Measurements from ENCODE around the gene BLOC1S5. TPM values are rescaled to one million over a fixed set of nuclear protein-coding genes. Genes with fewer than 3 reads are reported as not detected.

The BLOC1S5 gene
- total RNA-seq, 1 donor from 2014 or later: 24.4 TPM

DNA sequence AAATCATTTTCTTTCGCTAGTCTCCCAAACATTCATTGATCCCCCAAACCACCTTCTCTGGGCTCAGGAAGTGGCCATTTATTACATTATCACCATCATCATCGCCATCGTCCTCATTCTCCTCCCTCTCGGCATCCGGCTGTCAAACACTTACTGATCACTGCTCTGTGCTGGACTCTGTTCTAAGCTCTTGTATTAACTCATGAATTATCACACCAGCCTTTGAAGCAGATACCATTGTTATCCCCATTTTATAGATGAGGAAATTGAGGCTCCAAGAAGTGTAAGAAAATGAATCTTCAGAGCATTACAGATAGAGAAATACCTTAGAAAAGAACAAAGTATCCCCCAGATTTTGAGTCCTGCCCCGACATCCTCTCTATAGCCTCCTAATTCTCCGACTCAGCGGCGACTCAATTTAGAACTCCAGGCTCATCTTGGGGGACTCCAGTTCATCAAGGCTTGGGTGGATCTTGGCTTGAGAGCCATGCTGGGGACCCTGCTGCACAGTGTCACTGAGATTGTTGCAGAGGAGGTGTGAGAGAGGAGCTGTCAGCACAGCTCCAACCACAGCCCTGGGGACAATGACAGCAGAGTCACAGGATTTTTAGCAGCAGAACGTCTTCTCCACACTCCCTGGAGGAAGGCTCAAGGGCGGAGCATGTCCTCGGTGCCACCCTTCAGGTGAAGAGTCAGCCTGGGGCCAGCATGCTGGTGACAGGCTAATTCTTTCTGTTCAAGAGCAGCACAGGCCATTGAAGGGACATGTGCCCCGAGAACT lies 44.8 kb upstream of the BLOC1S5 start:
- DNase-seq (ENCODE audit: low spot score, unreplicated experiment): no peak
- Mint-ChIP-seq H3K27ac (no peak overlapping the region), H3K36me3 (ENCODE audit: insufficient read depth) (no peaks in the 10 kb centered on the region), H3K4me3 (ENCODE audit: low read depth) (no peak overlapping the region), H3K4me1 (ENCODE audit: low read depth) (peaks cover 16% of the 10 kb centered on the region), H3K27me3 (peaks cover 3% of the 10 kb centered on the region), H3K9me3 (ENCODE audit: low read depth) (peaks cover 3% of the 10 kb centered on the region)
- no peak for TF ChIP-seq CTCF (IDR thresholded peaks at IDR 0.05; ENCODE audit: unreplicated experiment)

- Mint-ChIP-seq H3K36me3 (ENCODE audit: insufficient read depth) (no peaks in the 10 kb centered on the region), H3K4me1 (ENCODE audit: low read depth) (peaks cover 16% of the 10 kb centered on the region), H3K27me3 (peaks cover 3% of the 10 kb centered on the region), H3K27ac (no peak overlapping the region), H3K9me3 (ENCODE audit: low read depth) (peaks cover 3% of the 10 kb centered on the region), H3K4me3 (ENCODE audit: low read depth) (no peak overlapping the region)
- no peak for TF ChIP-seq CTCF (IDR thresholded peaks at IDR 0.05; ENCODE audit: unreplicated experiment)
- DNase-seq (ENCODE audit: low spot score, unreplicated experiment): no peak
Measured at GRCh38 chr6:8108031-8108660, 44.0 kb upstream of the BLOC1S5 start.

DNA sequence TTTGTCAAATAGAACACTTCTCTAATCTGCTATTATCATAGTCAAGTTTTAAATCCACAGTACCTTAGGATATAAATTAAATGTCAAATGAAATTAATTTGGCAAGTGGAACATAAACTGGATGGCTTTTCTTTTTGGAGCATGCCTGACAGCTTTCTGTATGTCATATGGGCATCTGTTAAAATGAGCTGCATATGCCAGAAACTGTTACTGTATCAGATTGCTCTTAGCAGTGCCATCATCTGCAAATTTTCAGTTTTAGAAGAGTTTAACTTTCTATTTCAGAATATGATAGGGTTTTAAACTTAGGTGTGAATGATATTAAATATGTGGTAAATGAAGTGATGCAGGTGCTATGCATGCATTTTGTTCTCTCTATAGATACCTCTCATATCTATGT lies 41.6 kb upstream of the BLOC1S5 start:
- Mint-ChIP-seq H3K4me1 (ENCODE audit: low read depth) (peaks cover 18% of the 10 kb centered on the region), H3K4me3 (ENCODE audit: low read depth) (no peak overlapping the region), H3K36me3 (ENCODE audit: insufficient read depth) (no peaks in the 10 kb centered on the region), H3K9me3 (ENCODE audit: low read depth) (peaks cover 6% of the 10 kb centered on the region), H3K27ac (no peak overlapping the region), H3K27me3 (peaks cover 3% of the 10 kb centered on the region)
- no peak for TF ChIP-seq CTCF (IDR thresholded peaks at IDR 0.05; ENCODE audit: unreplicated experiment)
- no peak for DNase-seq (ENCODE audit: low spot score, unreplicated experiment)

DNA sequence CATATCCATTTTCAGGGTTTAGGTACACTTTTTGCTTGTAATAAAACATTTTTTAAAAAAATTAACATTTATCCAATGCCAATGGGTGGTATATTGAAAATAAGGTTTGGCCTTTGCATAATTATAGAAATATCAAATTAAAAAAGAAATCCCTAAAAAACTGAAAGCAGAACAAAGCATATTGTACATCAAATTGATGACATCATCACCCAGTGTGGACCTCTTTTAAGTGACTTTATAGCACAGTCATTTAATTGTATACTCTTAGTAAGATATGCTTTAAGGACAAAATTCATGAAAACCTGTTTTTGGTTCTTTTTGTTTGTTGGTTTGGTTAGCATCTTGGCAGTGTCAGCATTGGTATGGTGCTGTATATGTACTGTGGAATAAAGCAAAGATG lies 39.5 kb upstream of the BLOC1S5 start:
- TF ChIP-seq CTCF (IDR thresholded peaks at IDR 0.05; ENCODE audit: unreplicated experiment): no peak
- Mint-ChIP-seq H3K9me3 (ENCODE audit: low read depth) (peaks cover 6% of the 10 kb centered on the region), H3K27me3 (peaks cover 3% of the 10 kb centered on the region), H3K4me3 (ENCODE audit: low read depth) (no peak overlapping the region), H3K27ac (no peak overlapping the region), H3K4me1 (ENCODE audit: low read depth) (peaks cover 25% of the 10 kb centered on the region), H3K36me3 (ENCODE audit: insufficient read depth) (peaks cover 2% of the 10 kb centered on the region)
- no peak for DNase-seq (ENCODE audit: low spot score, unreplicated experiment)

DNA sequence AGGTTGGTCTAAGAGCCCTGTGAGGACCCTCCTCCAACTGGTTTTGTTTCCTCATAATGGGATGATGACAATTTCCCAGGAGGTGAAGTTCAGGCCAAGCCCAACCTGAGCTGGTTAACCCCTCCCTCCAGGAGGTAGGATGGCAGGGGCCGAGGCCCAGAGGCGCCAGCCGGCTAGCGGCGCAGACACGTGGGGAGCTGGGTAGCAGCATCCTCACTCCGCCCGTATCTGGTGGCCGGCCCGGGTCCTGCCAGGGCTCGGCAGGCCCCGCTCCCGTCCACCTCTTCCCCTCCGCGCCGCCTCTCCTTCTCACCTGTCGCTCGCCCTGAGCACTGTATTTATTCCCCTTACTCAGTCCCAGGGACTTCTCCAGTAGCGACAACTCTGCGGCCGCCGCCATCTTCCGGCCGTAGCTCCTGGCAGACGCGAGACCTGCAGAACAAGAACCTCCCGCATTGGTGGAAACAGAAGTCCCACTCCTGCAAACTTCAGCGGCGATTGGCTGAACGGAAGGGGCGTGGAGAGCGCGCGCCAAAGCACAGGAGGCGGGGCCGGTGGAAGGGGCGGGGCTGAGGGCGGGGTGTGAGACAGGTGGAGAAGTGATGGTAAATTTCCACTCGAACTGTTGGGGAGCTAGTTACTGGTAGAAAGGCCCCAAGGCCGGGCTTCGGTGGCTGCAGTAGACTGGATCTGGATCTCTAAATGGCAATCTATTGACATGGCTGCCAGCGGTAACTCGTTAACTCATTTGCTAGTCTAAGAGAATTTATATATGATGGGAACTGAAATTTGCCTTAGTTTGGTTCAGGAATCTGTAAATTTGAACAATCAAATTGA lies 38.2 kb upstream of the BLOC1S5 start, which contains the start of gene EEF1E1:
EEF1E1 (minus strand) TSS at position 427 of the 837 bp plus-strand sequence; CDS start at position 400, 27 bp downstream.
- Mint-ChIP-seq H3K36me3 (ENCODE audit: insufficient read depth) (peaks cover 2% of the 10 kb centered on the region), H3K4me1 (ENCODE audit: low read depth) (peaks cover 23% of the 10 kb centered on the region), H3K4me3 (ENCODE audit: low read depth) (peak within 1 kb of the TSS; percentile 99), H3K27me3 (no peaks in the 10 kb centered on the region), H3K9me3 (ENCODE audit: low read depth) (peaks cover 6% of the 10 kb centered on the region), H3K27ac (peak within 1 kb of the TSS; percentile 95)
- DNase-seq (ENCODE audit: low spot score, unreplicated experiment): peak; percentile 90
- TF ChIP-seq CTCF (IDR thresholded peaks at IDR 0.05; ENCODE audit: unreplicated experiment): no peak

All from progenitor cell of endocrine pancreas (in vitro differentiated cells).